Measurements from ENCODE around the gene HLA-F.

- TF ChIP-seq CTCF (tag by site-specific recombination; IDR thresholded peaks at IDR 0.05) (no peak), ZFP3 (tag by site-specific recombination; IDR thresholded peaks at IDR 0.05; ENCODE audit: low read depth) (no peak)
Measured at GRCh38 chr6:29739882-29740261, 16.6 kb downstream of the HLA-F start.
